HUES48 (cell line): ENCODE measurements around the gene CYTH4.

Experiments
- H3K27ac ChIP-seq: one replicate; pipeline ENCODE4 v1.7.0; 2013; ENCODE audit warnings: low read depth, low read length, inconsistent platforms
- H3K27me3 ChIP-seq: 2 replicates; pipeline ENCODE4 v1.6.1; 2013; ENCODE audit warnings: mild to moderate bottlenecking, low read length; ENCODE audit not compliant: control insufficient read depth, insufficient read depth
- H3K36me3 ChIP-seq: 2 replicates; pipeline ENCODE4 v1.6.1; 2013; ENCODE audit warnings: low read length; ENCODE audit not compliant: control insufficient read depth, insufficient read depth
- H3K4me1 ChIP-seq: 2 replicates; pipeline ENCODE4 v1.6.1; 2013; ENCODE audit warnings: mild to moderate bottlenecking, low read length; ENCODE audit not compliant: control insufficient read depth, insufficient read depth
- H3K4me3 ChIP-seq: 2 replicates; pipeline ENCODE4 v1.5.1; 2013; ENCODE audit warnings: mild to moderate bottlenecking, low read depth, low read length
- H3K9ac ChIP-seq: 2 replicates; pipeline ENCODE4 v1.6.1; 2013; ENCODE audit warnings: mild to moderate bottlenecking, low read depth, low read length, moderate library complexity
- H3K9me3 ChIP-seq: 2 replicates; pipeline ENCODE4 v1.6.1; 2013; ENCODE audit warnings: low read length; ENCODE audit not compliant: control insufficient read depth, insufficient read depth

Gene CYTH4

GRCh38 chr22:37335806-37336199 is 53.5 kb downstream of the CYTH4 start:
- no peak overlapping the region for H3K9ac ChIP-seq
- no peaks in the 10 kb centered on the region for H3K36me3 ChIP-seq
- peaks cover 10% of the 10 kb centered on the region; the same call in 1 of the 2 replicates for H3K4me1 ChIP-seq
- no peaks in the 10 kb centered on the region for H3K9me3 ChIP-seq
- no peak overlapping the region for H3K27ac ChIP-seq
- H3K27me3 ChIP-seq = peaks cover 30% of the 10 kb centered on the region
- peak overlapping the region; percentile 64 for H3K4me3 ChIP-seq

- Histone ChIP-seq H3K36me3 (no peaks in the 10 kb centered on the region), H3K9ac (no peak overlapping the region), H3K4me1 (peaks cover 13% of the 10 kb centered on the region; the same call in 1 of the 2 replicates), H3K27ac (no peak overlapping the region), H3K4me3 (no peak overlapping the region), H3K9me3 (no peaks in the 10 kb centered on the region), H3K27me3 (peaks cover 36% of the 10 kb centered on the region)
Observed at GRCh38 chr22:37336579-37336978, 54.3 kb downstream of the CYTH4 start.

GRCh38 chr22:37337204-37337943 is 55.1 kb downstream of the CYTH4 start:
- H3K27me3 ChIP-seq = peaks cover 36% of the 10 kb centered on the region
- no peaks in the 10 kb centered on the region for H3K9me3 ChIP-seq
- H3K27ac ChIP-seq = no peak overlapping the region
- no peaks in the 10 kb centered on the region for H3K36me3 ChIP-seq
- H3K4me1 ChIP-seq = peaks cover 13% of the 10 kb centered on the region; the same call in 1 of the 2 replicates
- no peak overlapping the region for H3K4me3 ChIP-seq
- H3K9ac ChIP-seq = no peak overlapping the region

GRCh38 chr22:37338539-37339246 is 56.4 kb downstream of the CYTH4 start:
- Histone ChIP-seq H3K9me3 (no peaks in the 10 kb centered on the region), H3K36me3 (no peaks in the 10 kb centered on the region), H3K9ac (no peak overlapping the region), H3K4me1 (peaks cover 13% of the 10 kb centered on the region; the same call in 1 of the 2 replicates), H3K4me3 (no peak overlapping the region), H3K27me3 (peaks cover 35% of the 10 kb centered on the region), H3K27ac (no peak overlapping the region)

- Histone ChIP-seq H3K36me3 (no peaks in the 10 kb centered on the region), H3K9me3 (no peaks in the 10 kb centered on the region), H3K27ac (no peak overlapping the region), H3K27me3 (peaks cover 17% of the 10 kb centered on the region; the same call in 1 of the 2 replicates), H3K9ac (no peak overlapping the region), H3K4me3 (no peak overlapping the region), H3K4me1 (peaks cover 10% of the 10 kb centered on the region; the same call in 1 of the 2 replicates)
Observed at GRCh38 chr22:37340331-37341262, 58.3 kb downstream of the CYTH4 start.

- no peaks in the 10 kb centered on the region for H3K36me3 ChIP-seq
- no peak overlapping the region for H3K27ac ChIP-seq
- no peak overlapping the region for H3K4me3 ChIP-seq
- peaks cover 12% of the 10 kb centered on the region; the same call in 1 of the 2 replicates for H3K27me3 ChIP-seq
- peaks cover 5% of the 10 kb centered on the region; the same call in 1 of the 2 replicates for H3K4me1 ChIP-seq
- H3K9ac ChIP-seq = no peak overlapping the region
- no peaks in the 10 kb centered on the region for H3K9me3 ChIP-seq
Observed at GRCh38 chr22:37342065-37342464, 59.8 kb downstream of the CYTH4 start.

GRCh38 chr22:37343348-37343747 is 61.0 kb downstream of the CYTH4 start:
- H3K36me3 ChIP-seq = no peaks in the 10 kb centered on the region
- peaks cover 7% of the 10 kb centered on the region; the same call in 1 of the 2 replicates for H3K27me3 ChIP-seq
- no peak overlapping the region for H3K27ac ChIP-seq
- no peak overlapping the region for H3K9ac ChIP-seq
- no peak overlapping the region for H3K4me3 ChIP-seq
- H3K9me3 ChIP-seq = no peaks in the 10 kb centered on the region
- peaks cover 5% of the 10 kb centered on the region; the same call in 1 of the 2 replicates for H3K4me1 ChIP-seq

- Histone ChIP-seq H3K9ac (no peak overlapping the region), H3K27me3 (peaks cover 7% of the 10 kb centered on the region; the same call in 1 of the 2 replicates), H3K4me3 (no peak overlapping the region), H3K36me3 (no peaks in the 10 kb centered on the region), H3K4me1 (peaks cover 5% of the 10 kb centered on the region; the same call in 1 of the 2 replicates), H3K27ac (no peak overlapping the region), H3K9me3 (no peaks in the 10 kb centered on the region)
Observed at GRCh38 chr22:37343863-37344734, 61.8 kb downstream of the CYTH4 start.

- Histone ChIP-seq H3K4me3 (no peak overlapping the region), H3K9me3 (no peaks in the 10 kb centered on the region), H3K4me1 (peaks cover 5% of the 10 kb centered on the region; the same call in 1 of the 2 replicates), H3K27me3 (peaks cover 7% of the 10 kb centered on the region; the same call in 1 of the 2 replicates), H3K27ac (no peak overlapping the region), H3K9ac (no peak overlapping the region), H3K36me3 (no peaks in the 10 kb centered on the region)
Observed at GRCh38 chr22:37344735-37345449, 62.6 kb downstream of the CYTH4 start.
